ENCODE results near the gene TRRAP.

DNA sequence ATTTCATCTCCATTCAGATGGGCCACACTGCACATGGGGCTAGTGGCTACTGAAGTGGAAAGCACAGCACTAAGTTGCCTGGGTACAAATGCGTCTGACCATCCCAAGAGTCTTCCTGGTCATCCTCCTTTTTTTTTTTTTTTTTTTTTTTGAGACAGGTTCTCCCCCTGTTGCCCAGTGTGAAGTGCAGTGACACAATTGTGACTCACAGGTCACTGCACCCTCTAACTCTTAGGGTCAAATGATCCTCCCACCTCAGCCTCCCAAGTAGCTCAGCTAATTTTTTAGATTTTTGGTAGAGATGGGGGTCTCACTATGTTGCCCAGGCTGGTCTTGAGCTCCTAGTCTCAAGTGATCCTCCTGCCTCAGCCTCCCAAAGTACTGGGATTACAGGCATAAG, 3.4 kb upstream of the TRRAP start:
- TF ChIP-seq, protein P1, sequence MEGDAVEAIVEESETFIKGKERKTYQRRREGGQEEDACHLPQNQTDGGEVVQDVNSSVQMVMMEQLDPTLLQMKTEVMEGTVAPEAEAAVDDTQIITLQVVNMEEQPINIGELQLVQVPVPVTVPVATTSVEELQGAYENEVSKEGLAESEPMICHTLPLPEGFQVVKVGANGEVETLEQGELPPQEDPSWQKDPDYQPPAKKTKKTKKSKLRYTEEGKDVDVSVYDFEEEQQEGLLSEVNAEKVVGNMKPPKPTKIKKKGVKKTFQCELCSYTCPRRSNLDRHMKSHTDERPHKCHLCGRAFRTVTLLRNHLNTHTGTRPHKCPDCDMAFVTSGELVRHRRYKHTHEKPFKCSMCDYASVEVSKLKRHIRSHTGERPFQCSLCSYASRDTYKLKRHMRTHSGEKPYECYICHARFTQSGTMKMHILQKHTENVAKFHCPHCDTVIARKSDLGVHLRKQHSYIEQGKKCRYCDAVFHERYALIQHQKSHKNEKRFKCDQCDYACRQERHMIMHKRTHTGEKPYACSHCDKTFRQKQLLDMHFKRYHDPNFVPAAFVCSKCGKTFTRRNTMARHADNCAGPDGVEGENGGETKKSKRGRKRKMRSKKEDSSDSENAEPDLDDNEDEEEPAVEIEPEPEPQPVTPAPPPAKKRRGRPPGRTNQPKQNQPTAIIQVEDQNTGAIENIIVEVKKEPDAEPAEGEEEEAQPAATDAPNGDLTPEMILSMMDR (IDR thresholded peaks at IDR 0.05) = no peak
- TF ChIP-seq POLR2A (IDR thresholded peaks at IDR 0.05) (no peak), EP300 (IDR thresholded peaks at IDR 0.05) (no peak)
